ENCODE data around the gene FKBP4.

DNA sequence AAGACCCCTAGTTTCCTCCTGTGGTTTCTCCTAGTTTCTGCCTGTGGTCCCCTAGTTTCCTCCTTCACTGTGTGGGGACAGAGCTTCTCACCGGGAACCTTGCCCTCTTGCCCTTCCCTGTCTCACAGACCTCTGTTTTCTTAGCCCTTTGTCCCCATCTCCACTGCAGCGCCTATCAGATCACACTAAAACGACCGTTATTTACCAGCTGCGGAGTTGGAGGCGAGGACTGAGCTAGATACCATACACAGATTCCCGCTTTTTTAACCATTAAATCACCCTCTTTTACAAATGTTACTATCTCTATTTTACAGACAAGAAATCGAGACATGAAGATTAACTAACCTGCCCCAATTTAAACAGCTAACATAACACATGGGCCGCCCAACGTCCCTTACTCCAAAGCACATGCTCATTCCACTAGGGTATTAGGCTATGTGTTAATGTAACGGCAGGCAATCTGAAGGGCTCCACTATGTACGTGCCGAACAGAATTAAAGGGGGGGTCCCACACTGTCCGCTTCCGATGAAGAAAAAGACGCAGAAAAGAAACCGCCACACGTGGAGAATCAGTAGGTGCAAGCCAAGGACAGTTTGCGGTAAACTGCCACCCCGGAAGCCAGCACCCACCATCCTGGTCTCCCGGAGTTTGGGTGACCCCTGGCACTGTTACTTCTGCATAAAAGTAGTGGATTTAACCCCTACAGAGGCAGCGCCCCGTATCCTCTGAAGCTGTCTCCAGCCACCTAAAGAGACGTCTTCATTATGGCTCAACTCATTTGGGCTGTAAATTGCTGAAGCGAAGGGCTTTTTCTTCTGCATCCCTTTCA is 1.9 kb upstream of the FKBP4 start:
- TF ChIP-seq, protein P1, sequence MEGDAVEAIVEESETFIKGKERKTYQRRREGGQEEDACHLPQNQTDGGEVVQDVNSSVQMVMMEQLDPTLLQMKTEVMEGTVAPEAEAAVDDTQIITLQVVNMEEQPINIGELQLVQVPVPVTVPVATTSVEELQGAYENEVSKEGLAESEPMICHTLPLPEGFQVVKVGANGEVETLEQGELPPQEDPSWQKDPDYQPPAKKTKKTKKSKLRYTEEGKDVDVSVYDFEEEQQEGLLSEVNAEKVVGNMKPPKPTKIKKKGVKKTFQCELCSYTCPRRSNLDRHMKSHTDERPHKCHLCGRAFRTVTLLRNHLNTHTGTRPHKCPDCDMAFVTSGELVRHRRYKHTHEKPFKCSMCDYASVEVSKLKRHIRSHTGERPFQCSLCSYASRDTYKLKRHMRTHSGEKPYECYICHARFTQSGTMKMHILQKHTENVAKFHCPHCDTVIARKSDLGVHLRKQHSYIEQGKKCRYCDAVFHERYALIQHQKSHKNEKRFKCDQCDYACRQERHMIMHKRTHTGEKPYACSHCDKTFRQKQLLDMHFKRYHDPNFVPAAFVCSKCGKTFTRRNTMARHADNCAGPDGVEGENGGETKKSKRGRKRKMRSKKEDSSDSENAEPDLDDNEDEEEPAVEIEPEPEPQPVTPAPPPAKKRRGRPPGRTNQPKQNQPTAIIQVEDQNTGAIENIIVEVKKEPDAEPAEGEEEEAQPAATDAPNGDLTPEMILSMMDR (conservative IDR thresholded peaks at IDR 0.05): no peak
- TF ChIP-seq EZH2 (IDR thresholded peaks at IDR 0.05; ENCODE audit: low read depth): no peak

Measured in PC-9 (cell line).